ENCODE results near the gene KIF15.

KIF15 gene

GRCh38 chr3:44875596-44875995, 114.0 kb downstream of the KIF15 start:
- DNase-seq (ENCODE audit: insufficient read length, low spot score) (no peak), FAIRE-seq (no peak)
- TF ChIP-seq POLR2A (IDR thresholded peaks at IDR 0.05; ENCODE audit: low read depth, low read length): no peak

- TF ChIP-seq POLR2A (IDR thresholded peaks at IDR 0.05; ENCODE audit: low read depth, low read length): no peak
Measured at GRCh38 chr3:44877333-44877732, 115.7 kb downstream of the KIF15 start.

GRCh38 chr3:44880284-44880683, 118.7 kb downstream of the KIF15 start:
- DNase-seq (ENCODE audit: insufficient read length, low spot score) (no peak), FAIRE-seq (no peak)
- TF ChIP-seq POLR2A (IDR thresholded peaks at IDR 0.05; ENCODE audit: low read depth, low read length): no peak

More at GRCh38 chr3:44877333-44877732, 115.7 kb downstream of the KIF15 start:
- FAIRE-seq (no peak), DNase-seq (ENCODE audit: insufficient read length, low spot score) (no peak)

GRCh38 chr3:44883213-44883955, 121.8 kb downstream of the KIF15 start:
- DNase-seq (ENCODE audit: insufficient read length, low spot score): no peak
- no peak for FAIRE-seq

GRCh38 chr3:44883999-44884431, 122.4 kb downstream of the KIF15 start:
- FAIRE-seq (peak; percentile 83), DNase-seq (ENCODE audit: insufficient read length, low spot score) (peak; percentile 70)
- TF ChIP-seq POLR2A (IDR thresholded peaks at IDR 0.05; ENCODE audit: low read depth, low read length): no peak

More at GRCh38 chr3:44883213-44883955, 121.8 kb downstream of the KIF15 start:
- no peak for TF ChIP-seq POLR2A (IDR thresholded peaks at IDR 0.05; ENCODE audit: low read depth, low read length)

- DNase-seq (ENCODE audit: insufficient read length, low spot score): peak; percentile 80
Measured at GRCh38 chr3:44885618-44886017, 124.0 kb downstream of the KIF15 start.

GRCh38 chr3:44886561-44886960, 125.0 kb downstream of the KIF15 start:
- no peak for FAIRE-seq
- peak; percentile 23 for DNase-seq (ENCODE audit: insufficient read length, low spot score)
- TF ChIP-seq POLR2A (IDR thresholded peaks at IDR 0.05; ENCODE audit: low read depth, low read length): no peak

More at GRCh38 chr3:44885618-44886017, 124.0 kb downstream of the KIF15 start:
- FAIRE-seq: peak; percentile 62
- TF ChIP-seq POLR2A (IDR thresholded peaks at IDR 0.05; ENCODE audit: low read depth, low read length): no peak

- TF ChIP-seq POLR2A (IDR thresholded peaks at IDR 0.05; ENCODE audit: low read depth, low read length): no peak
- DNase-seq (ENCODE audit: insufficient read length, low spot score) (no peak), FAIRE-seq (no peak)
Measured at GRCh38 chr3:44887101-44887500, 125.5 kb downstream of the KIF15 start.

GRCh38 chr3:44890258-44890657, 128.7 kb downstream of the KIF15 start:
- no peak for FAIRE-seq
- no peak for DNase-seq (ENCODE audit: insufficient read length, low spot score)
- TF ChIP-seq POLR2A (IDR thresholded peaks at IDR 0.05; ENCODE audit: low read depth, low read length): no peak

GRCh38 chr3:44890852-44891251, 129.3 kb downstream of the KIF15 start:
- FAIRE-seq (no peak), DNase-seq (ENCODE audit: insufficient read length, low spot score) (no peak)
- TF ChIP-seq POLR2A (IDR thresholded peaks at IDR 0.05; ENCODE audit: low read depth, low read length): no peak

- no peak for FAIRE-seq
- no peak for DNase-seq (ENCODE audit: insufficient read length, low spot score)
- no peak for TF ChIP-seq POLR2A (IDR thresholded peaks at IDR 0.05; ENCODE audit: low read depth, low read length)
Measured at GRCh38 chr3:44892689-44893088, 131.1 kb downstream of the KIF15 start.

GRCh38 chr3:44893097-44893496, 131.5 kb downstream of the KIF15 start:
- FAIRE-seq: peak; percentile 20
- peak; percentile 56 for DNase-seq (ENCODE audit: insufficient read length, low spot score)
- no peak for TF ChIP-seq POLR2A (IDR thresholded peaks at IDR 0.05; ENCODE audit: low read depth, low read length)

- no peak for DNase-seq (ENCODE audit: insufficient read length, low spot score)
- TF ChIP-seq POLR2A (IDR thresholded peaks at IDR 0.05; ENCODE audit: low read depth, low read length): no peak
- FAIRE-seq: no peak
Measured at GRCh38 chr3:44894485-44894884, 132.9 kb downstream of the KIF15 start.

GRCh38 chr3:44896440-44896839, 134.8 kb downstream of the KIF15 start:
- DNase-seq (ENCODE audit: insufficient read length, low spot score) (no peak), FAIRE-seq (no peak)
- TF ChIP-seq POLR2A (IDR thresholded peaks at IDR 0.05; ENCODE audit: low read depth, low read length): no peak

GRCh38 chr3:44899683-44900367, 138.2 kb downstream of the KIF15 start:
- DNase-seq (ENCODE audit: insufficient read length, low spot score) (no peak), FAIRE-seq (no peak)
- TF ChIP-seq POLR2A (IDR thresholded peaks at IDR 0.05; ENCODE audit: low read depth, low read length): no peak

Measured in H54 (cell line).